Iris pigment epithelial cell (primary cell): ENCODE data around the gene SRRM3.
"Not testable (repeated sequence)": the region's sequence is repeated elsewhere in the genome, so short reads cannot be mapped to it uniquely, and the experiment has no call there.

Experiments used
- DNase-seq: peaks from one replicate; pipeline ENCODE4 v3.0.0-alpha.2; 2011; ENCODE audit warnings: low read depth

SRRM3 gene

GRCh38 chr7:76201732-76202665 lies at the start of gene SRRM3:
SRRM3 (plus strand) TSS chr7:76201896; CDS start chr7:76235067, 33,171 bp downstream.
- DNase-seq = peak; percentile 76

GRCh38 chr7:76151932-76152331 lies 49.8 kb upstream of the SRRM3 start:
- DNase-seq = no peak

- DNase-seq = peak; percentile 59
Observed at GRCh38 chr7:76153571-76154230, 48.0 kb upstream of the SRRM3 start.

- DNase-seq = peak; percentile 83
Observed at GRCh38 chr7:76155938-76156337, 45.8 kb upstream of the SRRM3 start.

GRCh38 chr7:76156992-76157685 lies 44.6 kb upstream of the SRRM3 start:
- DNase-seq = not testable (repeated sequence)

GRCh38 chr7:76158416-76158815 lies 43.3 kb upstream of the SRRM3 start:
- not testable (repeated sequence) for DNase-seq

- peak; percentile 25 for DNase-seq
Observed at GRCh38 chr7:76162416-76163170, 39.1 kb upstream of the SRRM3 start.

GRCh38 chr7:76163812-76164211 lies 37.9 kb upstream of the SRRM3 start:
- not testable (repeated sequence) for DNase-seq

GRCh38 chr7:76165106-76165972 lies 36.4 kb upstream of the SRRM3 start:
- no peak for DNase-seq

GRCh38 chr7:76165973-76166403 lies 35.7 kb upstream of the SRRM3 start:
- DNase-seq = no peak

GRCh38 chr7:76166404-76167255 lies 35.1 kb upstream of the SRRM3 start:
- peak; percentile 92 for DNase-seq

GRCh38 chr7:76173566-76174205 lies 28.0 kb upstream of the SRRM3 start:
- no peak for DNase-seq

- not testable (repeated sequence) for DNase-seq
Observed at GRCh38 chr7:76176951-76177350, 24.7 kb upstream of the SRRM3 start.

- DNase-seq = no peak
Observed at GRCh38 chr7:76179686-76180085, 22.0 kb upstream of the SRRM3 start.

- no peak for DNase-seq
Observed at GRCh38 chr7:76182225-76182960, 19.3 kb upstream of the SRRM3 start.

GRCh38 chr7:76185187-76185896 lies 16.4 kb upstream of the SRRM3 start:
- no peak for DNase-seq

GRCh38 chr7:76187272-76187671 lies 14.4 kb upstream of the SRRM3 start:
- no peak for DNase-seq

- no peak for DNase-seq
Observed at GRCh38 chr7:76189276-76189675, 12.4 kb upstream of the SRRM3 start.
